ENCODE results near the gene LPCAT1.

Gene LPCAT1

GRCh38 chr5:1442222-1443145 is 81.3 kb downstream of the LPCAT1 start:
- DNase-seq (ENCODE audit: low read depth in 2 of 2), result no peak

GRCh38 chr5:1441166-1441865 is 82.4 kb downstream of the LPCAT1 start:
- no peak for DNase-seq (ENCODE audit: low read depth in 2 of 2)

- no peak for DNase-seq (ENCODE audit: low read depth in 2 of 2)
Observed at GRCh38 chr5:1440098-1440493, 83.7 kb downstream of the LPCAT1 start.

- DNase-seq (ENCODE audit: low read depth in 2 of 2), result no peak
Observed at GRCh38 chr5:1439388-1440097, 84.2 kb downstream of the LPCAT1 start.

GRCh38 chr5:1438871-1439270 is 84.9 kb downstream of the LPCAT1 start:
- DNase-seq (ENCODE audit: low read depth in 2 of 2), result no peak

- DNase-seq (ENCODE audit: low read depth in 2 of 2), result no peak
Observed at GRCh38 chr5:1437876-1438559, 85.7 kb downstream of the LPCAT1 start.

- no peak for DNase-seq (ENCODE audit: low read depth in 2 of 2)
Observed at GRCh38 chr5:1437226-1437829, 86.4 kb downstream of the LPCAT1 start.

GRCh38 chr5:1436681-1437080 is 87.1 kb downstream of the LPCAT1 start:
- DNase-seq (ENCODE audit: low read depth in 2 of 2), result no peak

- no peak for DNase-seq (ENCODE audit: low read depth in 2 of 2)
Observed at GRCh38 chr5:1436036-1436435, 87.7 kb downstream of the LPCAT1 start.

GRCh38 chr5:1435369-1435768 is 88.4 kb downstream of the LPCAT1 start:
- DNase-seq (ENCODE audit: low read depth in 2 of 2), result no peak

- no peak for DNase-seq (ENCODE audit: low read depth in 2 of 2)
Observed at GRCh38 chr5:1432296-1432695, 91.5 kb downstream of the LPCAT1 start.

- no peak for DNase-seq (ENCODE audit: low read depth in 2 of 2)
Observed at GRCh38 chr5:1431896-1432295, 91.9 kb downstream of the LPCAT1 start.

- no peak for DNase-seq (ENCODE audit: low read depth in 2 of 2)
Observed at GRCh38 chr5:1431021-1431811, 92.5 kb downstream of the LPCAT1 start.

GRCh38 chr5:1430121-1430795 is 93.5 kb downstream of the LPCAT1 start:
- DNase-seq (ENCODE audit: low read depth in 2 of 2), result no peak

- DNase-seq (ENCODE audit: low read depth in 2 of 2), result no peak
Observed at GRCh38 chr5:1429496-1429895, 94.3 kb downstream of the LPCAT1 start.

- DNase-seq (ENCODE audit: low read depth in 2 of 2), result no peak
Observed at GRCh38 chr5:1429066-1429465, 94.7 kb downstream of the LPCAT1 start.

GRCh38 chr5:1428107-1428506 is 95.7 kb downstream of the LPCAT1 start:
- DNase-seq (ENCODE audit: low read depth in 2 of 2), result no peak

GRCh38 chr5:1424716-1425115 is 99.0 kb downstream of the LPCAT1 start:
- no peak for DNase-seq (ENCODE audit: low read depth in 2 of 2)

- no peak for DNase-seq (ENCODE audit: low read depth in 2 of 2)
Observed at GRCh38 chr5:1423901-1424603, 99.7 kb downstream of the LPCAT1 start.

Data from stimulated activated CD8-positive, alpha-beta memory T cell treated with anti-CD3 and anti-CD28 coated beads, Interleukin-15, amount 100 ng/mL, for 4 hours (primary cell).